GM18507 (cell line): ENCODE data around the gene GLI3.
"Not testable (repeated sequence)": the region's sequence is repeated elsewhere in the genome, so short reads cannot be mapped to it uniquely, and the experiment has no call there.

Experiments
- DNase-seq: peaks from one replicate; pipeline ENCODE4 v3.0.0; 2011; ENCODE audit warnings: low read depth; ENCODE audit not compliant: insufficient read length; ENCODE audit errors: extremely low spot score
- FAIRE-seq: peaks from 2 replicates; lab custom pipeline; 2011; peaks lifted over from hg19 to GRCh38; lab: Jason Lieb, UNC

Gene GLI3

GRCh38 chr7:42217053-42217452 lies 20.0 kb downstream of the GLI3 start:
- DNase-seq (no peak), FAIRE-seq (no peak)

DNA sequence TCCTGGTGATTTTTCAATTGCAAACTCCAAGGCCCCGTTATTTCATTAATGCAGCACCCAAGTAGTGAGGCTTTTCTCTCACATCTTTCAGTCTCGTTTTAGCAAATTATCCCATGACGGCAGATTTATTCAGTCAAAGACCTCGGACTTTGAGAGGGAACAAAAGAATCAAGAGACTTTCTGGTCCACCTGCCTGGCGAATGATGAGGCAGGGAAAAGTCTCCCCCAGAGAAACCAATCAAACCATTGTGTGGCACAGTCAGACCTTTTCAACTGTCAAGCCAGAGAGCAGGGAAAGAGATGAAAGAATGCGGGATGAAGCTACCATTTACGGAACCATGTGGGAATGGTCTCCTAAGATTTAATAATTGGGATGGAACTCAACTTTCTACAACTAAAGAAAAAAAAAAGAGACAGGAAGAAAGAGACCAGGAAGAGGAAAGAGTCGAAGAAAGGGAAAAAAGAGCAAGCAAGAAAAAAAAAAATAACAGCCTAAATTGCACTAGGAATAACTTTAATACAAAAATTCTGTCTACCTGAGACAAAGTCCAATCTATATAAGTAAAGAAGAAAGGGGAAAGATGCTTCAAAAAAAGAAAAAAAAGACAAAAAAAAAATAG lies 22.8 kb downstream of the GLI3 start:
- FAIRE-seq: no peak
- no peak for DNase-seq

DNA sequence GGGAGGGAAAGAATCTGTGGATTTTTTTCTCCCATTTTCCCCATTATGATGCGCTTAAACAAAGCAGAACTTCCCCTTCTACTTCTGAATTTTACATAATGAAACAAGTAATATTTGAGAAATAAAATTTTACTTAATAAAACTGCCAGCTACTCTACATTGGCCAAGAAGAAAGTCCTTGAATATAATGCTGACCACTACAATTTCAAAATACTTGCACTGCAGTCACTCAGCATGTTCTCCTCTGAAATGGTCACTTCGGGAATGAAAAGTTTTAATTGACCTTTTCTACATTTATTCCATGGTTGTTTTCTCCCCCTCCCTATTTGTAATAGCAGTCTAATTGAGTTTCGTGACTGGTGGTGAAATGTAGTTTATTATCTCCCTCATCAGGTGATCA lies 23.9 kb downstream of the GLI3 start:
- DNase-seq (no peak), FAIRE-seq (no peak)

DNA sequence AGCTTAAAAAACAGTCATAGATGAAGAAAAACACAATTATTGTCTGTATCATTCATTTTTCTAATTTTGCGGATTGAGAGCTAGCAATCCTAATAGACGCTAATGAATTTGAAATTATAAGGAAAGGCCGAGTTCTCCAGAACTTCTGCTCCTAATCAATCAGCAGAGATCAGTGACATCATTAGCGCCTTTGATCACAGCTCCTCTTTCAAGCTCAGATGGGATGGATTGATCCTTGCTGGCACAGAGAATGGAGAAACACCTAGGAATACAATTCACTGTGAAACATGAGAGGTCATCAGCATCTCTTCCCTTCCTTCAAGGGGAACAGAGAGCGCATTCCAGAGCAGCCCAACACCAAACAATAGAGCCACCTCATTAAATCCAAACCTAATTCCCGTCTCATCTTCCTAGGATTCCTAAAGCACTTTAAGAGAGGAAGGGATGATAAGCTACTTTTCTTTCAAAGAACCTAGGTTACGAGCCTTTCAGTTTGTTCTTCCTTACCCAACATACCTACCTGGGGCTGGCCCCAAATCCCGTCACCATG lies 24.4 kb downstream of the GLI3 start:
- no peak for FAIRE-seq

GRCh38 chr7:42211938-42212337 lies 25.1 kb downstream of the GLI3 start:
- DNase-seq (no peak), FAIRE-seq (no peak)

More for the DNA sequence above, 24.4 kb downstream of the GLI3 start:
- DNase-seq: no peak

- FAIRE-seq (no peak), DNase-seq (no peak)
Measured at GRCh38 chr7:42210779-42211178, 26.2 kb downstream of the GLI3 start.

DNA sequence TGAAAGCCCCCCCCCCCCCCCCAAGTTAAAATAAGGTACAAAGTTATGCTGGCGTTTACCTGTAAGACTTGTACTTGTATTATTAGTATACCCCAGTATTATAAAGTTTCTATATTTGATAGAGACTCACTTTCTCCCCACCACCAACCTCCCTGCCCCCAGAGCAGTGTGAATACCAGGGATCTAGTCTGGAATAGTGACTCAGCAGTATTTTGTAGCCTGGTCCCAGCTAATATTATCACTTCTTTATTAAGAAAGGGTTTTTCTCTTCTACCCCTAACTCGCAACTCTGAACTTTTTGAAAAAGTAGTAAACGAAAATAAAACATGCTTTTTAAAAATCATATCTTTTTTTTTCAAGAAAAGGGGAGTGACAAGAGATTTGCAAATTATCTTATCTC lies 26.7 kb downstream of the GLI3 start:
- DNase-seq: no peak
- FAIRE-seq: no peak

DNA sequence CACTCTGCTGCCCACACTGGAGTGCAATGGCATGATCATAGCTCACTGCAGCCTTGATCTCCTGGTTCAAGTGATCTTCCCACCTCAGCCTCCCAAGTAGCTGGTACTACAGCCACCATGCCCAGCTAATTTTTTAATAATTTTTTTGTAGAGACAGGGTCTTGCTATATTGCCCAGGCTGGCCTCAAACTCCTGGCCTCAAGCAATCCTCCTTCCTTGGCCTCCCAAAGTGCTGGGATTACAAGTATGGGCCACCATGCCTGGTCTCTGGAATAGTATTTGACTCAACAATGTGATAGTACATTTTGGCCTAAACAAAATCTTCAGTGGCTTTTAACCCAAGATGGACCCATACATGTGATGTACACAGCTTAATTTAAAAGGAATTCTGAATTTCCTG lies 27.9 kb downstream of the GLI3 start:
- not testable (repeated sequence) for FAIRE-seq, DNase-seq

- FAIRE-seq (no peak), DNase-seq (no peak)
Measured at GRCh38 chr7:42208572-42208971, 28.4 kb downstream of the GLI3 start.

DNA sequence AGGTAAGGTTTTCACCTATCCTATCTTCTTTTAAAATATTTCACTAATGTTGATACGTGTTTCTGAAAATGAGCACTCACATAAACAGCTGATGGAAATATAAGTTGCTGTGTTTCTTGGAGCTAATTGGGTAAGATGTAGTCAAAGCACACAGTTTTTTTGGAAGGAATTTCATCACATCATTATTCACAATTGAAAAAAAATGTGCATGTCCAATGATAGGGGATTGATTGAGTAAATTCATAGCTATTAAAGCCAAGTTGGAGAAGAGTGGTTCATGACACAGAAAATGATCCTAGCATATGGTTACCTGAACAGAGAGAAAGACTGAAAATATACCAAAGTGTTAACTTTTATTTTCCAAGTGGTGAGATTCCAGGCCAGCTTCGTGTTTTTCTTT lies 29.6 kb downstream of the GLI3 start:
- DNase-seq: no peak
- FAIRE-seq: no peak

DNA sequence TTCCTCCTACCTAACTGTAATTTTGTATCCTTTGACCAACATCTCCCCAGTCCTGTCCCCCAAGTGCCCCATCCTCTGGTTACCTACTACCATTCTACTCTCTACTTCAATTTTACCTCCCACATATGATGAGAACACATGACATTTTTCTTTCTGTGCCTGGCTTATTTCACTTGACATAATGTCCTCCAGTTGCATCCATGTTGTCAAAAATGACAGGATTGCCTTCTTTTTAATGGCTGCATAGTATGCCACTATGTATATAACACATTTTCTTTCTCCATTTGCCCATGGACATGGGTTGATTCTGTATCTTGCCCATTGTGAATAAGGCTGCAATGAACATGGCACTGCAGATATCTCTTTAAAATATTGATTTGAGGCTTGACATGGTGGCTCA lies 33.7 kb downstream of the GLI3 start:
- FAIRE-seq (no peak), DNase-seq (no peak)

GRCh38 chr7:42202601-42203000 lies 34.4 kb downstream of the GLI3 start:
- no peak for DNase-seq
- FAIRE-seq: no peak

DNA sequence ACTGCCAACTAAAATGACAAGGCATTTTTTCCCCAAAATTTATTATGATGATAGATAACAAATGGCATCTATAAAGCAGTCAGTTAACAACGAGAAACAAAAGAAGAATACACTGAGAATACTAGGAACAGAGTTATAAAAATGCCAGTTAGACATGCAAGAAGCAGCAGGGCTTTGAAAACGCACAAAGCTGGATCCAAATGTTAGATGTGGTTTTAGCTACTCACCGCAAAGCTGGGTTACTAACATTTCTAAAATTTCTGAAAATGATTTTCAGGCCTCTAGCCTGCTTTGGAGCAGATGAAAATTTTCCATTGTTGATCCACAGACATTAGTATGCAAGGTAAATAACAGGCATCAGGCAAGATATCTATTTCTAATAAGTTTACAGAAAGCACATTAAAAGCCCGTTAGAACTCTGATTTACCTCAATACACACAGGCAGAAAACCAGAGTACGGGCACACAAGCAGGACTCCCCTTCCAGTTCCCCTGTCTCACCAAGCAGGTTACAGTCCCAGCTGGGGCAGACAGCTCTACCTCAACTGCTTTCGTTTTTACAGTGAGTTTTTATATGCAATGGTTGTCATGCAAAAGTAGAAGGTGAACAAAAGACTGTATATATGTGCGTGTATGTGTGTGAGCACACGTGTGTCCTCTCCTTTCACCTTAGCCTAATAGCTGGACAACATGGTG lies 37.9 kb downstream of the GLI3 start:
- FAIRE-seq: no peak
- no peak for DNase-seq

DNA sequence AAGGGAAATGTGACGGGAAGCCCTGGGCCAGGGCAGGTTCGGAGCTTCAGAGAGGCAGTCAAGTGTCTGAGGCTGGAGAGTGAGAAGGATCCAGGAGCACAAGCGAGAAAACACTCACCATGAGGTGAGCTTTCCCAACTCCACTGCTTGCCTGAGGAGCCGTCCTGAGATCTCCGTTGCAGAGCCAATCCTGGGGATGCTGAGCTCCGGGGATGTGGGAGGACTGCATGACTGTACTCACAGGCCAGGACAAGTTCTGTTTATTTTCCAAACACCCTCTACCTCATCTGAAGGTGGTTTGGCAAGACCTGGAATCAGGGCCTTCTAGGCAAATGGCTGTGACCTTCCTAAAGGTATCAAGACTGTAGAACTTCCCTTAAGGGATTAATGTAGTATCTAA lies 38.7 kb downstream of the GLI3 start:
- FAIRE-seq (no peak), DNase-seq (no peak)

DNA sequence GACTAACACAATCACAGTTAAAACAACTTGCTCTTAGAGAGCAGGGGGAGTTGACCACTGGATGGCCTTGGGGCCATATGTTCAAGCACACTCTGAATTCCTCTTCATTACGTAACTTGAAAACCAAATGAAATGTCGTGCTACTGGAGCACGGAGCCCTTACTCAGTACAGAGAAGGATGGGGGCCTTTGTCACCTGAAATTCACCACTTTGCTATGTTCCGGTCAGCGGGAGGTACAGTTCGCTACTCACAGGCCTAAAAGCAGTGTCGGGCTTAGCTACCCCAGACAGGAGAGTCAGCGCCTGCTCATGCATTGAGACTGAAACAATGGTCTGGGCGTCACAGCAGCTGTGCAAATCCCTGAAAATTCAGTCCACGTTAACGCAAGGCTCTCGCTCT lies 39.6 kb downstream of the GLI3 start:
- no peak for FAIRE-seq
- no peak for DNase-seq

- DNase-seq (no peak), FAIRE-seq (no peak)
Measured at GRCh38 chr7:42194238-42194637, 42.8 kb downstream of the GLI3 start.

- DNase-seq (no peak), FAIRE-seq (no peak)
Measured at GRCh38 chr7:42193471-42194129, 43.4 kb downstream of the GLI3 start.

DNA sequence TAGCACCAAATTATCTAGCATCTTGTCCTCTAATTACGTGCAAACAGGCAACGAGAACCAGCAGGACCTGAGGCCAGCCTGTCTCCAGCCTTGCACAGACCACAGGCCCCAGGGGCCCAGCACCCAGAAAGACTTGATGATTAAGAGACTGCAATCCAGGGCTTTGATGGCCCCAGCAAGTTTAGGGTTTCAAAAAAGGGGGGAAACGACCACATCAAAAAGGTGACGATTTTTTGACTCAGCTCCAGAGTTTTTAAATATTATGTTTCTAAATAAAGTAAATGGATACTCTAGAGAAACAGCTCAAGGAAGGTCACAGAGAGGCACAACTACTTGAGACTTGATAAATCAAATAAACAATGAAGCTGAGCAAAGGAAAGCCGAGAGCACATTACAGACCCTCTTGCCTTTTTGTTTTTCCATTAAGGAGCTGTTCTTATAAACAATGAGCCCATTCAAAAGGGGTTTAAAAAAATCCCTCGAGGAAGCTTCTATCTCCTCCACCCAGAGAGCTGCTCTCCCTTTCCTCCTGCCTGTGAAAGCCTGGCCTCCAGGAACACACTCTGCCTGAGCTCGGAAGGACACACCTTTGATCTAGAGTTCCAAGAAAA lies 44.1 kb downstream of the GLI3 start:
- DNase-seq (no peak), FAIRE-seq (no peak)

DNA sequence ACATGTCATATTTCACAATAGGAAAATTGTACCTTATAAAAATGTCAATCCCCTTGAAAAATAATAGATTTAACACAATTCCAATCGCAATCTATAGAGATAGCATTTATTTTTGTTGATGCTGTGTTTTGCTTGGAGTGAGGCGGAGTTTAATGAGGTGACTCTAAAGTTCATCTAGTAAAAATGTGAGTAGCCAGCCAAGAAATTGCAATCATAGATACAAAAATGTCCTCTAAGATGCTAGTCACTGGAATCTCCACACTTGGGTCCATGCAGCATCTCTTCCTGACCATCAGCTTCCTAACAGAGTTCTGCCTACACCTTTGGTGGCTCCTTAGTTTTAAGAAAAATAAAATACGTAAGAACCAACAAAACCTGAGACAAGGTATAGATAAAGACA lies 44.9 kb downstream of the GLI3 start:
- DNase-seq (no peak), FAIRE-seq (no peak)

DNA sequence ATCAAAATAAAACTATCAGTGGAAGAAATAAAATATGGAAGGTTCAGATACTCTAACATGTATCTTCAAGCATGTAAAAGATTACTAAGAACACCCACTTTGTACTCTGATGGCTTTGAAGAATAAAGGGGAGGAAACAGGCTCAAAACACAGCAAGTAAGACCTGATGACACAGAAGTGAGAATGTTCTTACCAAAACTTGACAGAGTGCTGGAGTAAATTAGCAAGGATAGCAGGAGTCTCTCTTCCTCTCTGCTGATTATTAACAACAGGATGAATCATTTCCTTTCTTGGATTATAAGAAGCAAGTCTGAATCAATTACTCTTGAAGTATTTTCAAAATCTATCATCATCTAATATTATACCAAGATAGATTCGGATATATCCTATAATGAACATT lies 47.5 kb downstream of the GLI3 start:
- DNase-seq: no peak
- FAIRE-seq: no peak
